HG03060 (cell line): ENCODE data around the gene TTC22.

Source experiments
- ATAC-seq: cut with Tn5 transposase; IDR thresholded peaks from one replicate; pipeline ENCODE4 v1.9.1; 2021; ENCODE audit warnings: low read depth, moderate number of reproducible peaks; ENCODE audit not compliant: unreplicated experiment

The TTC22 gene

GRCh38 chr1:54835131-54835898 lies 34.2 kb upstream of the TTC22 start:
- no peak for ATAC-seq

GRCh38 chr1:54834007-54834541 lies 33.0 kb upstream of the TTC22 start:
- ATAC-seq, result no peak

- ATAC-seq, result no peak
Observed at GRCh38 chr1:54833121-54833520, 32.0 kb upstream of the TTC22 start.

- no peak for ATAC-seq
Observed at GRCh38 chr1:54826226-54826816, 25.2 kb upstream of the TTC22 start.

GRCh38 chr1:54825696-54826095 lies 24.6 kb upstream of the TTC22 start:
- ATAC-seq, result no peak

GRCh38 chr1:54823670-54824069 lies 22.5 kb upstream of the TTC22 start:
- no peak for ATAC-seq

GRCh38 chr1:54819733-54820132 lies 18.6 kb upstream of the TTC22 start:
- ATAC-seq, result no peak

- ATAC-seq, result no peak
Observed at GRCh38 chr1:54819195-54819536, 18.0 kb upstream of the TTC22 start.

GRCh38 chr1:54818461-54819194 lies 17.5 kb upstream of the TTC22 start:
- ATAC-seq, result no peak

- ATAC-seq, result no peak
Observed at GRCh38 chr1:54816951-54817350, 15.8 kb upstream of the TTC22 start.

- no peak for ATAC-seq
Observed at GRCh38 chr1:54816130-54816529, 15.0 kb upstream of the TTC22 start.

GRCh38 chr1:54815086-54815876 lies 14.2 kb upstream of the TTC22 start:
- no peak for ATAC-seq

- ATAC-seq, result no peak
Observed at GRCh38 chr1:54814571-54814970, 13.4 kb upstream of the TTC22 start.

GRCh38 chr1:54814126-54814498 lies 13.0 kb upstream of the TTC22 start:
- no peak for ATAC-seq

GRCh38 chr1:54813485-54814125 lies 12.5 kb upstream of the TTC22 start:
- no peak for ATAC-seq

GRCh38 chr1:54812801-54813484 lies 11.8 kb upstream of the TTC22 start:
- no peak for ATAC-seq

- ATAC-seq, result no peak
Observed at GRCh38 chr1:54811739-54812655, 10.9 kb upstream of the TTC22 start.

GRCh38 chr1:54811066-54811465 lies 9.9 kb upstream of the TTC22 start:
- no peak for ATAC-seq
